Endothelial cell of umbilical vein (primary cell): Measurements from ENCODE around the gene ZNF438. TPM values are rescaled to one million over a fixed set of nuclear protein-coding genes. Genes with fewer than 3 reads are reported as not detected.

Experiments used
- BruUV-seq: library from RNA; stranded (reverse); fragments of 400-500 nt; replicated peaks from 2 replicates; lab custom pipeline; 2021; lab: Mats Ljungman, UMichigan
- CTCF ChIA-PET: fragments of 300-600, 350-600 bp; sonication (Branson Sonifier 250); formaldehyde crosslinking; loops from one replicate; lab custom pipeline; 2021; ENCODE audit warnings: antibody characterized with exemption, inconsistent platforms; lab: Charles Lee
- POLR2A ChIA-PET: fragments of 300-600, 350-600 bp; sonication (Branson Sonifier 250); formaldehyde crosslinking; loops from one replicate; lab custom pipeline; 2021; ENCODE audit warnings: antibody characterized with exemption, inconsistent platforms; lab: Charles Lee
- DNase-seq: peaks from one replicate; pipeline ENCODE4 v3.0.0-alpha.2; 2011; ENCODE audit warnings: low read depth, low spot score
- FAIRE-seq: peaks from 2 replicates; lab custom pipeline; 2011; peaks lifted over from hg19 to GRCh38; lab: Jason Lieb, UNC
- H2AFZ ChIP-seq: 2 replicates; pipeline ENCODE4 v1.6.0; 2012; ENCODE audit warnings: low read depth, low read length, control low read depth, inconsistent platforms
- H3K27ac ChIP-seq: 2 replicates; pipeline ENCODE4 v1.5.1; 2011; ENCODE audit warnings: low read depth, mild to moderate bottlenecking, control low read depth, low read length, moderate library complexity; ENCODE audit not compliant: insufficient read depth
- H3K27me3 ChIP-seq, 2 experiments: 2 replicates each; pipeline versions ENCODE4 v1.6.0 to v1.6.1; 2011; ENCODE audit warnings: low read length in 2 of 2, mixed read lengths in 1 of 2; ENCODE audit not compliant: control insufficient read depth in 2 of 2, insufficient read depth in 2 of 2
- H3K36me3 ChIP-seq, 2 experiments: 2 replicates in 1 of 2; 3 replicates in 1 of 2; pipeline ENCODE4 v1.5.1; 2011; ENCODE audit warnings: low read length in 2 of 2, mild to moderate bottlenecking in 1 of 2, moderate library complexity in 1 of 2; ENCODE audit not compliant: control insufficient read depth in 2 of 2, insufficient read depth in 2 of 2; ENCODE audit errors: extremely low read depth in 1 of 2
- H3K4me1 ChIP-seq: 3 replicates; pipeline ENCODE4 v1.5.1; 2011; ENCODE audit warnings: mild to moderate bottlenecking, low read length; ENCODE audit not compliant: control insufficient read depth, insufficient read depth; ENCODE audit errors: extremely low read depth
- H3K4me2 ChIP-seq: 2 replicates; pipeline ENCODE4 v1.6.1; 2011; ENCODE audit warnings: low read length, control low read depth, mixed read lengths; ENCODE audit not compliant: insufficient read depth
- H3K4me3 ChIP-seq, 3 experiments: fragments of 200-600 bp in 1 of 3; sonication (generic), shearing (Covaris generic) in 1 of 3; replicated peaks in 1 of 3; 2 replicates each; pipeline ENCODE4 v1.5.1; 2011 to 2016; ENCODE audit warnings: control low read depth in 3 of 3, low read length in 3 of 3, mild to moderate bottlenecking in 2 of 3, inconsistent platforms in 1 of 3, low read depth in 1 of 3, moderate library complexity in 1 of 3; ENCODE audit not compliant: insufficient read depth in 1 of 3
- H3K79me2 ChIP-seq: 2 replicates; pipeline ENCODE4 v1.6.0; 2012; ENCODE audit warnings: low read length, inconsistent platforms; ENCODE audit not compliant: control insufficient read depth, insufficient read depth
- H3K9ac ChIP-seq: replicated peaks from 2 replicates; pipeline ENCODE3; 2011; ENCODE audit warnings: low read length, control low read depth; ENCODE audit not compliant: insufficient read depth; ENCODE audit errors: extremely low read depth
- H3K9me1 ChIP-seq: replicated peaks from 3 replicates; pipeline ENCODE4 v1.6.0; 2011; ENCODE audit warnings: mild to moderate bottlenecking, low read length; ENCODE audit not compliant: control insufficient read depth, insufficient read depth; ENCODE audit errors: extremely low read depth
- H3K9me3 ChIP-seq: replicated peaks from 2 replicates; pipeline ENCODE4 v1.5.1; 2012; ENCODE audit warnings: low read length, inconsistent platforms; ENCODE audit not compliant: control insufficient read depth, insufficient read depth
- H4K20me1 ChIP-seq: replicated peaks from 2 replicates; pipeline ENCODE3; 2011; ENCODE audit warnings: mild to moderate bottlenecking, low read length; ENCODE audit not compliant: control insufficient read depth, insufficient read depth; ENCODE audit errors: extremely low read depth
- CTCF ChIP-seq, 2 donors: IDR thresholded peaks; 1 replicate in 1 of 2; 2 replicates in 1 of 2; pipeline ENCODE4 v1.5.1; 2011; ENCODE audit warnings: low read length in 2 of 2, mild to moderate bottlenecking in 2 of 2, moderate library complexity in 2 of 2, control low read depth in 1 of 2, inconsistent platforms in 1 of 2, low read depth in 1 of 2; ENCODE audit not compliant: insufficient read depth in 1 of 2; ENCODE audit errors: extremely low read depth in 1 of 2
- EZH2 ChIP-seq: IDR thresholded peaks from 2 replicates; pipeline ENCODE4 v1.6.1; 2012; ENCODE audit warnings: borderline replicate concordance, low read depth, mild to moderate bottlenecking, moderate library complexity, low read length, inconsistent platforms; ENCODE audit not compliant: severe bottlenecking
- FOS ChIP-seq: IDR thresholded peaks from 2 replicates; pipeline ENCODE4 v1.6.1; 2011; ENCODE audit warnings: mild to moderate bottlenecking, low read length, moderate library complexity, borderline replicate concordance; ENCODE audit not compliant: insufficient read depth
- GATA2 ChIP-seq: IDR thresholded peaks from 2 replicates; pipeline ENCODE4 v1.7.0; 2011; ENCODE audit warnings: low read depth, mild to moderate bottlenecking, moderate library complexity, mixed read lengths, low read length; ENCODE audit not compliant: insufficient read length, insufficient read depth
- JUN ChIP-seq: IDR thresholded peaks from 2 replicates; pipeline ENCODE4 v1.6.1; 2011; ENCODE audit warnings: borderline replicate concordance, low read depth; ENCODE audit not compliant: insufficient read length, insufficient read depth
- MAX ChIP-seq: IDR thresholded peaks from 2 replicates; pipeline ENCODE4 v1.6.1; 2011; ENCODE audit not compliant: insufficient read depth, insufficient read length
- MYC ChIP-seq: IDR thresholded peaks from one replicate; pipeline ENCODE4 v1.6.1; 2011; ENCODE audit warnings: mild to moderate bottlenecking, low read depth, low read length
- POLR2A ChIP-seq: IDR thresholded peaks from 2 replicates; pipeline ENCODE4 v1.6.1; 2012; ENCODE audit warnings: low read depth, mild to moderate bottlenecking, control low read depth, low read length
- POLR2AphosphoS5 ChIP-seq: IDR thresholded peaks from 2 replicates; pipeline ENCODE4 v1.6.1; 2012; ENCODE audit warnings: low read depth, mild to moderate bottlenecking, control low read depth, low read length, moderate library complexity; ENCODE audit not compliant: insufficient read depth
- dilution Hi-C: fragments of 300-500 bp; cut with MboI; formaldehyde crosslinking; loops from one replicate; pipeline ENCODE4 v1.15.0; 2019; ENCODE audit warnings: low sequenced_read_pairs; ENCODE audit not compliant: extremely low pct_ligation_motif_present
- intact Hi-C: fragments of 100-400 bp; cut with micrococcal nuclease; formaldehyde crosslinking; loops from one replicate; pipeline ENCODE4 v1.10.0; 2022
- polyA plus RNA-seq, 4 experiments: library from polyadenylated mRNA; depleted of rRNA in 3 of 4; stranded (reverse) in 3 of 4; unstranded in 1 of 4; fragments of >200 nt; gene quantifications; 2 replicates each; pipeline versions ENCODE4 v1.2.1 to v1.2.3, GENCODE V29; 2011 to 2012; ENCODE audit warnings: missing spikeins in 1 of 4
- total RNA-seq: library from RNA; stranded (reverse); gene quantifications from 2 replicates; pipeline ENCODE4 v1.2.3, GENCODE V29; 2021

ZNF438 gene
- total and polyA plus RNA-seq, 2 donors (not counting 3 experiments of a cell fraction or from before 2014, with no cell fraction given): 7.2 to 15.1 TPM

DNA sequence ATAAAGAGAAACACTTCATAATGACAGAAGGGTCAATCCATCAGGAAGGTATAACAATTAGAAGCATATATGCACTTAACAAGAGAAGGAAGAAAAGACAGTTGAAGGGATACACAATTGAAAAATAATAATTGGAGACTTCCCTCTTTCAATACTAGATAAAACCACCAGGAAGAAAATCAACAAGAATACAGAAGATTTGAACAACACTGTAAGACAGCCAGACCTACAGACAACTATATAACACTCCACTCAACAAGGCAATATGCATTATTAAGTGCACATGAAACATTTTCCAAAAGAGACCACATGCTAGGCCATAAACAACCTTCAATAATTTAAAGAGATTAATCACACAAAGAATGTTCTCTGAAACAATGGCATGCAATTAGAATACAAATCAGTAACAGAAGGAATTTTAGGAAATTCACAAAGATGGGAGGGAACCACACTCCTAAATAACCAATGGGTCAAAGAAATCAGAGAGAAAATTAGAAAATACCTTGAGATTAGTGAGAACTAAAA, 35.1 kb downstream of the ZNF438 start:
- FAIRE-seq (no peak), DNase-seq (peak; percentile 30)
- Histone ChIP-seq H3K27ac (peak overlapping the region; percentile 57), H3K79me2 (peaks cover 29% of the 10 kb centered on the region), H3K27me3 (no peaks in the 10 kb centered on the region), H3K36me3 (peaks cover 0 to 2% of the 10 kb centered on the region in 2 experiments), H3K9me1 (no peaks in the 10 kb centered on the region), H4K20me1 (no peaks in the 10 kb centered on the region), H3K4me2 (peak overlapping the region; percentile 82), H3K9me3 (no peaks in the 10 kb centered on the region), H2AFZ (no peak overlapping the region), H3K4me3 (peak overlapping the region in 1 of 3 experiments; percentile 31), H3K4me1 (peaks cover 47% of the 10 kb centered on the region), H3K9ac (peak overlapping the region; percentile 28)
- ChIA-PET CTCF (interaction anchor here (0.6 to 2.0 kb wide), 2 partner anchors 11 to 866 kb away, joined by 3 to 5 read pairs; no protein-coding TSS in a partner anchor), POLR2A (no interaction called here)
- dilution Hi-C loops: no loop called here
- intact Hi-C loops: no loop called here
- no TSS peak for BruUV-seq
- TF ChIP-seq EZH2 (no peak), JUN (no peak), POLR2A (no peak), GATA2 (no peak), MAX (no peak), POLR2AphosphoS5 (no peak), CTCF (IDR thresholded peaks at IDR 0.05; ENCODE audit: extremely low read depth in 1 of 2, insufficient read depth in 1 of 2, low read depth in 1 of 2, low read length in 2 of 2) (no peak), FOS (no peak), MYC (no peak)
